H9 (cell line): ENCODE measurements around the gene FAM20A. TPM values are rescaled to one million over a fixed set of nuclear protein-coding genes. Genes with fewer than 3 reads are reported as not detected.

Experiments used
- DNase-seq: peaks from one replicate; pipeline ENCODE4 v3.0.0-alpha.2; 2017
- H2AFZ ChIP-seq: one replicate; pipeline ENCODE4 v1.6.1; 2013; ENCODE audit warnings: mild to moderate bottlenecking, low read length, control low read depth, moderate library complexity
- H2AK5ac ChIP-seq: 2 replicates; pipeline ENCODE4 v1.6.1; 2013; ENCODE audit warnings: low read length, control low read depth, mixed read lengths; ENCODE audit not compliant: insufficient read length
- H2BK120ac ChIP-seq: one replicate; pipeline ENCODE4 v1.6.1; 2013; ENCODE audit warnings: low read depth, mild to moderate bottlenecking, low read length, control low read depth, inconsistent platforms; ENCODE audit not compliant: poor library complexity, severe bottlenecking
- H2BK12ac ChIP-seq: 2 replicates; pipeline ENCODE4 v1.6.1; 2013; ENCODE audit warnings: low read length, control low read depth, mixed read lengths, low read depth; ENCODE audit not compliant: insufficient read length
- H2BK15ac ChIP-seq: 2 replicates; pipeline ENCODE4 v1.6.1; 2013; ENCODE audit warnings: low read depth, low read length, control low read depth
- H2BK20ac ChIP-seq: one replicate; pipeline ENCODE4 v1.6.1; 2013; ENCODE audit warnings: low read depth, mild to moderate bottlenecking, low read length, control low read depth, inconsistent platforms; ENCODE audit not compliant: poor library complexity, severe bottlenecking
- H2BK5ac ChIP-seq: 2 replicates; pipeline ENCODE4 v1.6.1; 2013; ENCODE audit warnings: low read length, control low read depth, mixed read lengths; ENCODE audit not compliant: insufficient read length
- H3K14ac ChIP-seq: 2 replicates; pipeline ENCODE4 v1.6.1; 2013; ENCODE audit warnings: low read length, control low read depth; ENCODE audit not compliant: insufficient read depth
- H3K18ac ChIP-seq: 2 replicates; pipeline ENCODE4 v1.6.1; 2013; ENCODE audit warnings: low read depth, mild to moderate bottlenecking, mixed read lengths, low read length, control low read depth; ENCODE audit not compliant: insufficient read length
- H3K23ac ChIP-seq: 2 replicates; pipeline ENCODE4 v1.6.1; 2013; ENCODE audit warnings: low read length, control low read depth, mixed read lengths, low read depth; ENCODE audit not compliant: insufficient read length
- H3K23me2 ChIP-seq: 2 replicates; pipeline ENCODE4 v1.6.1; 2013; ENCODE audit warnings: low read depth, mild to moderate bottlenecking, mixed read lengths, low read length, control low read depth; ENCODE audit not compliant: insufficient read length, poor library complexity, severe bottlenecking
- H3K27ac ChIP-seq: 2 replicates; pipeline ENCODE4 v1.5.1; 2013; ENCODE audit warnings: low read length, control low read depth, mixed read lengths, low read depth; ENCODE audit not compliant: insufficient read length
- H3K27me3 ChIP-seq: 2 replicates; pipeline ENCODE4 v1.6.1; 2013; ENCODE audit warnings: low read length, control low read depth, inconsistent platforms; ENCODE audit not compliant: insufficient read depth
- H3K4ac ChIP-seq: 2 replicates; pipeline ENCODE4 v1.6.1; 2013; ENCODE audit warnings: low read depth, mild to moderate bottlenecking, control low read depth, inconsistent platforms, low read length, moderate library complexity
- H3K4me1 ChIP-seq: 2 replicates; pipeline ENCODE4 v1.6.1; 2013; ENCODE audit warnings: low read length, control low read depth, inconsistent platforms; ENCODE audit not compliant: insufficient read depth
- H3K4me2 ChIP-seq: 2 replicates; pipeline ENCODE4 v1.6.1; 2013; ENCODE audit warnings: low read length, control low read depth, mixed read lengths; ENCODE audit not compliant: insufficient read length, insufficient read depth
- H3K56ac ChIP-seq: 2 replicates; pipeline ENCODE4 v1.6.1; 2013; ENCODE audit warnings: low read depth, mild to moderate bottlenecking, mixed read lengths, low read length, control low read depth; ENCODE audit not compliant: insufficient read length
- H3K79me1 ChIP-seq: 2 replicates; pipeline ENCODE4 v1.6.1; 2013; ENCODE audit warnings: low read depth, mild to moderate bottlenecking, moderate library complexity, low read length, control low read depth, inconsistent platforms; ENCODE audit not compliant: insufficient read depth, poor library complexity, severe bottlenecking
- H3K79me2 ChIP-seq: 2 replicates; pipeline ENCODE4 v1.6.1; 2013; ENCODE audit warnings: low read length, control low read depth, inconsistent platforms; ENCODE audit not compliant: insufficient read depth
- H3K9ac ChIP-seq: 2 replicates; pipeline ENCODE4 v1.6.1; 2013; ENCODE audit warnings: low read length, control low read depth, mixed read lengths; ENCODE audit not compliant: insufficient read length; ENCODE audit errors: extremely low read depth
- H3K9me3 ChIP-seq: one replicate; pipeline ENCODE4 v1.6.1; 2013; ENCODE audit warnings: low read depth, low read length, inconsistent platforms; ENCODE audit not compliant: control insufficient read depth
- H3T11ph ChIP-seq: one replicate; pipeline ENCODE4 v1.6.1; 2013; ENCODE audit warnings: mild to moderate bottlenecking, low read length, control low read depth, inconsistent platforms
- H4K20me1 ChIP-seq: one replicate; pipeline ENCODE4 v1.6.1; 2013; ENCODE audit not compliant: control insufficient read depth, insufficient read length, insufficient read depth
- H4K5ac ChIP-seq: 2 replicates; pipeline ENCODE4 v1.6.1; 2013; ENCODE audit warnings: low read depth, mild to moderate bottlenecking, mixed read lengths, low read length, control low read depth; ENCODE audit not compliant: insufficient read length
- H4K8ac ChIP-seq: replicated peaks from 2 replicates; pipeline ENCODE4 v1.6.1; 2013; ENCODE audit warnings: low read length, control low read depth, mixed read lengths, low read depth; ENCODE audit not compliant: insufficient read length
- H4K91ac ChIP-seq: 2 replicates; pipeline ENCODE4 v1.6.1; 2013; ENCODE audit warnings: low read depth, mild to moderate bottlenecking, moderate library complexity, mixed read lengths, low read length, control low read depth; ENCODE audit not compliant: insufficient read length
- H3K27ac Mint-ChIP-seq, 3 experiments: 2 replicates in 2 of 3; 3 replicates in 1 of 3; pipeline ENCODE4 v1.8.0; 2020 to 2021; ENCODE audit warnings: mixed read lengths in 3 of 3, mild to moderate bottlenecking in 1 of 3, moderate library complexity in 1 of 3
- H3K27me3 Mint-ChIP-seq: 2 replicates; pipeline ENCODE4 v1.8.0; 2021; ENCODE audit warnings: low read depth, mild to moderate bottlenecking, moderate library complexity, mixed read lengths
- H3K36me3 Mint-ChIP-seq, 3 experiments: 2 replicates in 2 of 3; 3 replicates in 1 of 3; pipeline ENCODE4 v1.8.0; 2020 to 2021; ENCODE audit warnings: low read depth in 3 of 3, mixed read lengths in 3 of 3; ENCODE audit not compliant: insufficient read depth in 1 of 3
- H3K4me1 Mint-ChIP-seq, 2 experiments: 2 replicates each; pipeline ENCODE4 v1.8.0; 2020; ENCODE audit warnings: mixed read lengths in 2 of 2
- H3K4me3 Mint-ChIP-seq, 2 experiments: 2 replicates in 1 of 2; 3 replicates in 1 of 2; pipeline ENCODE4 v1.8.0; 2020 to 2021; ENCODE audit warnings: mild to moderate bottlenecking in 2 of 2, mixed read lengths in 2 of 2, moderate library complexity in 1 of 2
- H3K9me3 Mint-ChIP-seq, 2 experiments: 2 replicates in 1 of 2; 3 replicates in 1 of 2; pipeline ENCODE4 v1.8.0; 2020; ENCODE audit warnings: mild to moderate bottlenecking in 2 of 2, mixed read lengths in 2 of 2, moderate library complexity in 1 of 2
- CTCF ChIP-seq: fragments of 200-600 bp; sonication (generic); conservative IDR thresholded peaks from 3 replicates; pipeline ENCODE4 v1.8.0; 2021; ENCODE audit warnings: antibody characterized with exemption, mild to moderate bottlenecking
- WGBS: extraction: QIAGEN DNeasy Blood & Tissue Kit; methylation state at CpG from one replicate; pipeline ENCODE4 v1.1.7; 2013; ENCODE audit warnings: missing lambda C conversion rate, low lambda C conversion rate, mixed read lengths; ENCODE audit not compliant: insufficient read length; ENCODE audit errors: extremely low coverage; 5-methylcytosine and 5-hydroxymethylcytosine counted together
- total RNA-seq: library from RNA; stranded (reverse); gene quantifications from 2 replicates; pipeline ENCODE4 v1.2.1, GENCODE V29; 2021

Gene FAM20A
- total RNA-seq, 1 experiment from 2014 or later, result 34.4 TPM

DNA sequence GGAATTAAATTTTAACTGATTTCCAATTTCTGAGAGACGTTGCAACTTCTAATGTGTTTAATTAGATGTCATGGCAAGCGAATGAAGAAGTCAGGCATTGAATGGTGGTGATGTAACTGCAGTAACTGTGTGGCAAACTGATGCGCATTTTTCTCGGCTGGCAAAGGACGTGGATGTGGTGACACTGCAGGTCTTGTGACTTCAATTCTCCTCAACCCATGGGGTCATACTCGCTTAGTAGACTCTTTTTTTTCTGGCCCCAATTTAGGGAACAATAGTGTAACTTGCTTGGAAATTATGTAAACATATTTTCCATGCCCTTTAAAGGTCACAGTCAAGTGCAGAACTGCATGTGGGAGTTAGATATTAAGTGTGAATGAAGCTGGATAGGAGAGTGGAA is 1.9 kb upstream of the FAM20A start:
- DNase-seq, result no peak
- H2BK20ac ChIP-seq, result no peak overlapping the region
- Mint-ChIP-seq H3K4me1 (peaks cover 47% of the 10 kb centered on the region in 2 experiments), H3K36me3 (peaks cover 0 to 21% (median 20%) of the 10 kb centered on the region in 3 experiments; a peak in 6 of 7 replicates), H3K27me3 (peaks cover 29% of the 10 kb centered on the region), H3K27ac (no peak overlapping the region), H3K4me3 (no peak overlapping the region), H3K9me3 (peaks cover 6 to 8% of the 10 kb centered on the region in 2 experiments)
- H4K5ac ChIP-seq, result no peak overlapping the region
- no peaks in the 10 kb centered on the region for H4K20me1 ChIP-seq
- no peak overlapping the region for H3K9ac ChIP-seq
- no peak overlapping the region for H2BK12ac ChIP-seq
- H3K79me2 ChIP-seq, result 0 out of 2 replicates have a peak, but pooled peaks cover 1% of the 10 kb centered on the region
- peaks cover 7% of the 10 kb centered on the region for H3K23me2 ChIP-seq
- H3T11ph ChIP-seq, result no peak overlapping the region
- no peak overlapping the region for H4K91ac ChIP-seq
- H3K27me3 ChIP-seq, result peaks cover 10% of the 10 kb centered on the region; the same call in 1 of the 2 replicates
- peaks cover 5% of the 10 kb centered on the region; the same call in 1 of the 2 replicates for H3K4me1 ChIP-seq
- H3K27ac ChIP-seq, result no peak overlapping the region
- no peak overlapping the region for H4K8ac ChIP-seq
- no peaks in the 10 kb centered on the region for H3K79me1 ChIP-seq
- no peak overlapping the region for H3K23ac ChIP-seq
- no CpG with 5 or more reads among the region's 6 CpGs for WGBS
- no peak overlapping the region for H2BK5ac ChIP-seq
- H3K18ac ChIP-seq, result no peak overlapping the region
- H2AFZ ChIP-seq, result no peak overlapping the region
- H3K14ac ChIP-seq, result no peak overlapping the region
- no peak overlapping the region for H2BK120ac ChIP-seq
- H3K56ac ChIP-seq, result peak overlapping the region; percentile 60
- H3K9me3 ChIP-seq, result no peaks in the 10 kb centered on the region
- no peak overlapping the region for H3K4ac ChIP-seq
- no peak overlapping the region for H3K4me2 ChIP-seq
- no peak for TF ChIP-seq CTCF
- H2AK5ac ChIP-seq, result no peak overlapping the region
- peak overlapping the region; percentile 59; the same call in 1 of the 2 replicates for H2BK15ac ChIP-seq
